Gastroesophageal sphincter (tissue), 4 donors: ENCODE results near the gene RNF4. TPM values are rescaled to one million over a fixed set of nuclear protein-coding genes. Genes with fewer than 3 reads are reported as not detected.

Source experiments
- ATAC-seq: fragments of 150-250 bp; one replicate; pipeline ENCODE4 v1.9.1; 2016; ENCODE audit warnings: mild to moderate bottlenecking, moderate library complexity
- H3K27ac ChIP-seq, 4 donors: fragments of 200-600 bp; sonication (generic) in 3 of 4; 1 replicate in 3 of 4; 2 replicates in 1 of 4; pipeline ENCODE4 v1.5.1; 2016 to 2019
- H3K27me3 ChIP-seq: fragments of 200-600 bp; sonication (generic); one replicate; pipeline ENCODE4 v1.5.1; 2019
- H3K36me3 ChIP-seq, 2 donors: fragments of 200-600 bp; sonication (generic); one replicate each; pipeline ENCODE4 v1.5.1; 2019; ENCODE audit warnings: control low read depth in 1 of 2
- H3K4me1 ChIP-seq, 3 donors: fragments of 200-600 bp; sonication (generic); 1 replicate in 2 of 3; 2 replicates in 1 of 3; pipeline ENCODE4 v1.5.1; 2016 to 2019; ENCODE audit warnings: control low read depth in 2 of 3
- H3K4me3 ChIP-seq, 2 donors: fragments of 200-600 bp; sonication (generic); one replicate each; pipeline ENCODE4 v1.5.1; 2019; ENCODE audit warnings: mild to moderate bottlenecking in 1 of 2, moderate library complexity in 1 of 2
- H3K9me3 ChIP-seq, 3 donors: fragments of 200-600 bp; sonication (generic); one replicate each; pipeline ENCODE4 v1.5.1; 2017 to 2019; ENCODE audit warnings: control low read depth in 2 of 3
- CTCF ChIP-seq, 4 experiments: fragments of 200-600 bp in 2 of 4; fragments of 450-650 bp in 2 of 4; sonication (generic) in 1 of 4; IDR thresholded peaks; one replicate each; pipeline ENCODE4 v1.5.1; 2017 to 2019; ENCODE audit warnings: antibody characterized with exemption in 4 of 4, mild to moderate bottlenecking in 2 of 4, moderate library complexity in 2 of 4
- EP300 ChIP-seq: sonication (generic); formaldehyde crosslinking; IDR thresholded peaks from one replicate; pipeline ENCODE4 v1.6.1; 2017; ENCODE audit warnings: antibody characterized with exemption, mild to moderate bottlenecking
- POLR2A ChIP-seq, 2 donors: fragments of 450-650 bp; IDR thresholded peaks; one replicate each; pipeline ENCODE4 v1.6.1; 2017; ENCODE audit warnings: antibody characterized with exemption in 2 of 2, mild to moderate bottlenecking in 2 of 2, moderate library complexity in 1 of 2
- POLR2AphosphoS5 ChIP-seq: sonication (generic); formaldehyde crosslinking; IDR thresholded peaks from one replicate; pipeline ENCODE4 v1.6.1; 2017; ENCODE audit warnings: antibody characterized with exemption
- WGBS, 2 donors: methylation state at CpG; one replicate each; pipeline ENCODE4 v1.1.5; 2018; ENCODE audit warnings: low coverage in 1 of 2; 5-methylcytosine and 5-hydroxymethylcytosine counted together
- total RNA-seq, 4 donors: library from RNA; depleted of rRNA; stranded (reverse); fragments of >200 nt; gene quantifications; one replicate each; pipeline ENCODE4 v1.1.0, GENCODE V29; 2016

Gene RNF4
- total RNA-seq, 4 donors from 2014 or later: 30.2 to 64.3 (median 43.1) TPM

GRCh38 chr4:2558301-2558700 is 89.4 kb downstream of the RNF4 start:
- 85 to 97% methylated on average over 3 to 5 of the region's 6 CpGs for WGBS, 2 donors
- Histone ChIP-seq H3K4me1 (peaks cover 0 to 58% (median 7%) of the 10 kb centered on the region in 3 donors), H3K27me3 (no peaks in the 10 kb centered on the region), H3K36me3 (no peaks in the 10 kb centered on the region), H3K9me3 (no peaks in the 10 kb centered on the region), H3K27ac (no peak overlapping the region), H3K4me3 (no peak overlapping the region)
- TF ChIP-seq CTCF (IDR thresholded peaks at IDR 0.05) (no peak), POLR2AphosphoS5 (no peak), EP300 (no peak), POLR2A (IDR thresholded peaks at IDR 0.05) (no peak)
- ATAC-seq: no peak

- WGBS, 2 donors: 91 to 100% methylated on average over 1 to 6 of the region's 12 CpGs
Observed at GRCh38 chr4:2560167-2560566, 91.3 kb downstream of the RNF4 start.

More at GRCh38 chr4:2560167-2560566, 91.3 kb downstream of the RNF4 start:
- Histone ChIP-seq H3K4me3 (no peak overlapping the region), H3K27ac (no peak overlapping the region), H3K27me3 (no peaks in the 10 kb centered on the region), H3K9me3 (no peaks in the 10 kb centered on the region), H3K36me3 (no peaks in the 10 kb centered on the region), H3K4me1 (peaks cover 0 to 54% (median 3%) of the 10 kb centered on the region in 3 donors)
- TF ChIP-seq EP300 (no peak), CTCF (IDR thresholded peaks at IDR 0.05) (no peak), POLR2AphosphoS5 (no peak), POLR2A (IDR thresholded peaks at IDR 0.05) (no peak)
- no peak for ATAC-seq

Other genes starting within 250 kb of the RNF4 start
- gene HAUS3, start 227.0 kb upstream of the RNF4 start, total RNA-seq: 10 to 100 TPM in 3 of 4 donors, 1 to 10 TPM in 1; 10.0 to 16.3 (median 12.7) TPM
- gene POLN, start 227.0 kb upstream of the RNF4 start, total RNA-seq: 1 to 10 TPM; 1.5 to 4.6 (median 2.6) TPM
- 10 to 100 TPM; 36.1 to 76.2 (median 55.6) TPM for gene MXD4, start 207.0 kb upstream of the RNF4 start, total RNA-seq
- 10 to 100 TPM in 2 of 4 donors, 1 to 10 TPM in 2; 4.4 to 12.0 (median 8.2) TPM for gene ZFYVE28, start 50.5 kb upstream of the RNF4 start, total RNA-seq
- not detected for gene CFAP99, start 50.2 kb upstream of the RNF4 start, total RNA-seq
- gene FAM193A, start 67.5 kb downstream of the RNF4 start, total RNA-seq: 10 to 100 TPM; 24.5 to 35.6 (median 30.2) TPM